Amniotic epithelial cell (primary cell): Measurements from ENCODE around the gene TARS1.

Source experiments
- DNase-seq: peaks from one replicate; pipeline ENCODE4 v3.0.0-alpha.2; 2010; ENCODE audit warnings: low read depth

TARS1 gene

GRCh38 chr5:33439905-33440481 lies 772 bp upstream of the TARS1 start:
- no peak for DNase-seq

- peak; percentile 76 for DNase-seq
These were observed 744 bp downstream of the TARS1 start for GRCh38 chr5:33441241-33442177.

GRCh38 chr5:33444542-33444941 lies 3.8 kb downstream of the TARS1 start:
- no peak for DNase-seq

DNA sequence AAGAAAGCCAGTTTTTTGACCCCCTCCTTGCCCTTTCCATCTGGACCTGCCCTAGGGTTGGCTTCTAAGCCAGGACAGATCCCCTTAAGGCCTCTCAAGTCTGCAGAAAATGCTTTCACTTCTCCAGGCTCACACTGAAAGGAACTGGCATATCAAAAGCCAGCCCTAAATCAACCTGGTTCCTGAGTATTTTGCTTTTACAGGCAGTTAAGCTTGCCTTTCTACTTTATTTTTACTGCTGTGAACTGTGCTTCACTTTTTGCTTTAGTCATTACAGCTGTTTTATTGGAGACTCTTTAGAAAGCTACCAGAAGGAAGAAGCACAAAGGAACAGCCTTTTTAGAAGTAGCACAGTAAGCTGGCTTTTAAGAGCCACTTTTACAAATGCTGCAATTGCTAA lies 5.0 kb downstream of the TARS1 start:
- DNase-seq = no peak

DNA sequence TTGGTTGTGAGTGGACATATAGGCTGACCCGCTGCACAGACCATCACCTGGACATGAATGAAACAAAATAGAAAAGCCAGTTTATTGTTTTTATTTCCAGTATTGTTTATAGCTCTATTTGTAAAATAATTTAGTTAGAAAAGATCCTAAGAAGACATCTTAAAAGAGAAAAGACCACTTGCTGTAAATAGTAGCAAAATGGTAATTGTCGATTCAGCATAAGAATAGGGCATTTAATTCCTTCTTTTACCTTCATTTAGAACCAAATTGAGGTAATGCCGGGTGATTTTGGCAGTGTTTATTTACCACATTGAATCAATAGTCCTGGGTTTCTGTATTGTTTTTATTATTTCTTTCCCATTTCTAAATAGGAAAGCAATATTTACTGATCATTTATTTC lies 7.4 kb downstream of the TARS1 start:
- DNase-seq = no peak

GRCh38 chr5:33457126-33457525 lies 16.4 kb downstream of the TARS1 start:
- peak; percentile 66 for DNase-seq

GRCh38 chr5:33457817-33458216 lies 17.1 kb downstream of the TARS1 start:
- DNase-seq = no peak

GRCh38 chr5:33460210-33460609 lies 19.4 kb downstream of the TARS1 start:
- DNase-seq = no peak

GRCh38 chr5:33462456-33462855 lies 21.7 kb downstream of the TARS1 start:
- peak; percentile 51 for DNase-seq

DNA sequence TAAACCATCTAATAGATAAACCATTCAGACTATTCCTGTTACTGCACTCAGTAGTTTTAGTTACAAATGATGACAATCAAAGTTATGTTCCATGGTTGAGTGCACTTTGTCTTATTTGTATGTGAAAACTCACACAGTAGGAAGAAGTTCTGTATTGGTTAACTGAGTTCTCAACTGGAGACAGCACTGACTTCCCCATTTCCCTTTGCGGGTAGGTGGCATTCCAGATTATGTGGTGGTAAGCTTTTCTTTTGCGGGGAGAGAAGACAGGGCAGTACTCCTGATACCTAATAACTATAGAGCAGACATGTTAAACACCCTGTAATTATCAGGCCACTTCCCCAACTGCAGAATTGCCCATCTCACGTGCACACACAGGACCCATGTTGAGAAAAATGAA lies 24.4 kb downstream of the TARS1 start:
- no peak for DNase-seq

GRCh38 chr5:33468775-33469435 lies 28.1 kb downstream of the TARS1 start:
- DNase-seq = no peak

- peak; percentile 73 for DNase-seq
These were observed 29.8 kb downstream of the TARS1 start for GRCh38 chr5:33470544-33470943.

DNA sequence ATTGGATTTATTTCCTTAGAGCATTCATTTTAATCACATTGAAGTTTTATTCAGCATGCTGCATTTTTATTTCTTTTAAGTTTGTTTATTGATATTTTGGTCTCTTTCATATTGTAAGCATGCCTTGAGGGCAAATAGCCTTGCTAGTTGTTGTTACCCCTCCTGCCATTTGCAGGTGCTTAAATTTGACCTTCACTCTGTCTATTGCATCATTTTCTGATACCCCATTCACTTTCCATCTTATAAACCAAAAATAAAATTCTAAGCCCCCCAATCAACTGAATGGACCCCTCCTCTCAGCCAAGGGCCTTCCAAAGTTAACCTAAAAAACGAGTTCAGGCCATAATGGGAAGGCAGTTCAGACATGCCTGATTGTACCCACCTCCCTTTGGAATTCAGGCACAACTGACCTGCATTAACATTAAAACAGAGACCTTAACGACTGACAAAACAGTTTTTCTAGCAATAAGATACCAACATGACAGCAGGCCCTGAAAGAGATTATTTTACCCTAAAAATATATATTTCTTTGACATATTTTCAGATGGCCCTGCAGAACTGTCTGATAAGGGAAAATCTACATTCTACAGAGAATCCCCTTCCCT lies 32.1 kb downstream of the TARS1 start:
- no peak for DNase-seq

- no peak for DNase-seq
These were observed 33.2 kb downstream of the TARS1 start for GRCh38 chr5:33474004-33474403.

DNA sequence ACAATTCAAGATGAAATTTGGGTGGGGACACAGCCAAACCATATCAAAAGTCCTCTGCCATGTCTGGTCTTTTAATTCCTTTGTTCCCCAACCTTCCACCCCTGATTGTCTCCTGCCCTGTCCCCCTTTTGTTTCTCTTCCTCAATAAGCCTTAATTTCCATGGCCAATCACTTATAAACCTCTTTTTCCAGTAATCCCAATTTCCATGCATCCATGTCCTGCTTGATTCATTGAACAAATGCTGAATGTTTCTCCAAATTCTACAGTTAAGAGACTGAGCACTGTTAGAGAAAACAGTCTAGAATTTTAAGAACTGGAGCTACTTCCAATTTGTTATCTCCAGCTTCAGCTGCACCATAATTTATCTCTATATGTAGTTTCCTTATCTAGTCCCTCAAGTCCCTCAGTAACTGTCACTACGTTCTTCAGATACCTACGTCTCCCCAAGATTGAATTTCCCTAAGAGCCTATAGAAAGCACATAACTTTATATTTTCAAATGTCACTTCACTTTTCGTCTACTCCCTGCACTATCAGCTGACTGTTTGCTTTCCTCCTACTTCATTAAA lies 34.2 kb downstream of the TARS1 start:
- no peak for DNase-seq

- DNase-seq = no peak
These were observed 34.9 kb downstream of the TARS1 start for GRCh38 chr5:33475706-33476105.

DNA sequence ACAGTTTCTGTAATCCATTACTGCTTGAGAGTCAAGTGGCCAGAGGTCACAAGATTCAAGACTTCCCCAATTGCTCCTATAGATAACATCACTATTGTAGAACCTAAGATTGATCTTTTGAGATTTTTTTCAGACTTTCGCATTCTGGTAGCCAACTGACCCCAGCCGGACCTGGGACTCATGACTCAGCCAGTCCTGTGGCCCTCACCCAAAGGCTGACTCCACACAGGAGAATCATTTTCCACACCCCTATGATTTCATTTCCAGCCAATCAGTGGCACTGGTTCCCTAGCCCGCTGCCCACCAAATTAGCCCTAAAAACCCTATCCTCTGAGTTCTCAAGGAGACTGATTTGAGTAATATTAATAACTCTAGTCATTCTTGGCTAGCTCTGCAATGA lies 36.2 kb downstream of the TARS1 start:
- DNase-seq = no peak

DNA sequence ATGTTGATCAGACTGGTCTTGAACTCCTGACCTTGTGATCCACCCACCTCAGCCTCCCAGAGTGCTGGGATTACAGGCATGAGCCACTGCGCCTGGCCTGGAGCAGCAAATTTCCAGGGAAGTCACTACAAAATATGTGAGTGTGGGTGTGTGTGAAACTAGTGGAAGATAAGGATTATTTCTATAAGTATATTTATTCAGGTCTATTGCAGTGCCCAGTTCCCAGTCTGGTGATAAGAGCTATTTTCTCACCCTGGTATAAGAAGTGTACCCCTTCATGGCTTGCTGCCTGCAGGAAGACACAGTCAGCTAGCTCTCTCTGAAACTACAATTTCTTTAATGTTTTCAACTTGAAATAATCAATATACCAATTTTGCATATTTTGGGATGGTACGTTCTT lies 37.1 kb downstream of the TARS1 start:
- DNase-seq = no peak

GRCh38 chr5:33479311-33479710 lies 38.5 kb downstream of the TARS1 start:
- DNase-seq = peak; percentile 92

DNA sequence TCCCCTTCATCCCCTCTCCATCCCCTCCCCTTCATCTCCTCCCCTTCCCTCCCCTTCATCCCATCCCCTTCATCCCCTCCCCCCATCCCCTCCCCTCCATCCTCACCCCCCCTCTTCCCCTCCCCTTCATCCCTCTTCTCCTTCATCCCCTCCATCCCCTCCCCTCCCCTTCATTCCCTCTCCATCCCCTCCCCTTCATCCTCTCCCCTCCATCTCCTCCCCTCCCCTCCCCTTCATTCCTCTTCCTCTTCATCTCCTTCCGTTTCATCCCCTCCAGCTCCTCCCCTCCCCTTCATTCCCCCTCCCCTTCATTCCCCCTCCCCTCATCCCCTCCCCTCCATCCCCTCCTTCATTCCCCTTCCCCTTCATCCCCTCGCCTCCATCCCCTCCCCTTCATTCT lies 40.1 kb downstream of the TARS1 start:
- DNase-seq = no peak

DNA sequence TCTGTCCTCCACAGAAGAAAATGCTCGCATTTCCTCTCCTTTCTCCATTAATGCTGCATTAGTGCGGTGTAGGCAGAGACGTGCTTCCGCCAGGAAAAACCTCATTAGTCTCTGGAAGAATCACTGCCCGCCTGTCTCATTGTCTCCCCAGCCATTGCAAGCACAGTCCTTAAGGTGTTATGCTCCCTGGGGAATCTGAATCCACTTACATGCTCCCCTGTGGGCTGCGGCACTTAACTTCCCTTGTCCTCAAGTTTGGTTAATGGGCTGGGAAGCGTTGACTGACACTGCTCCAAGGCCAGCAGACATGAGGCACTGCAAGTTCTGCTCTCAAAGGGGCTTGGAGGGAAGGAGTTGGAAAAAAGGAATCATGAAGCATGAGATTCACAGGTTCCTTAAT lies 41.6 kb downstream of the TARS1 start:
- DNase-seq = no peak

- DNase-seq = no peak
These were observed 46.5 kb downstream of the TARS1 start for GRCh38 chr5:33487236-33487635.
